Rectal smooth muscle tissue (tissue), 1 donor: ENCODE measurements around the gene CCDC38.
"Not testable (repeated sequence)": the region's sequence is repeated elsewhere in the genome, so short reads cannot be mapped to it uniquely, and the experiment has no call there.

Experiments used
- H3K27ac ChIP-seq: one replicate; pipeline ENCODE4 v1.7.0; 2013; ENCODE audit warnings: low read depth, low read length, inconsistent platforms
- H3K27me3 ChIP-seq: one replicate; pipeline ENCODE4 v1.7.0; 2013; ENCODE audit warnings: low read length; ENCODE audit not compliant: control insufficient read depth, insufficient read depth
- H3K36me3 ChIP-seq: one replicate; pipeline ENCODE4 v1.7.0; 2013; ENCODE audit warnings: low read length; ENCODE audit not compliant: control insufficient read depth, insufficient read depth
- H3K4me1 ChIP-seq: one replicate; pipeline ENCODE4 v1.7.0; 2013; ENCODE audit warnings: low read length; ENCODE audit not compliant: control insufficient read depth, insufficient read depth
- H3K4me3 ChIP-seq: one replicate; pipeline ENCODE4 v1.7.0; 2013; ENCODE audit warnings: low read length
- H3K9ac ChIP-seq: one replicate; pipeline ENCODE4 v1.7.0; 2013; ENCODE audit warnings: low read length

The CCDC38 gene

DNA sequence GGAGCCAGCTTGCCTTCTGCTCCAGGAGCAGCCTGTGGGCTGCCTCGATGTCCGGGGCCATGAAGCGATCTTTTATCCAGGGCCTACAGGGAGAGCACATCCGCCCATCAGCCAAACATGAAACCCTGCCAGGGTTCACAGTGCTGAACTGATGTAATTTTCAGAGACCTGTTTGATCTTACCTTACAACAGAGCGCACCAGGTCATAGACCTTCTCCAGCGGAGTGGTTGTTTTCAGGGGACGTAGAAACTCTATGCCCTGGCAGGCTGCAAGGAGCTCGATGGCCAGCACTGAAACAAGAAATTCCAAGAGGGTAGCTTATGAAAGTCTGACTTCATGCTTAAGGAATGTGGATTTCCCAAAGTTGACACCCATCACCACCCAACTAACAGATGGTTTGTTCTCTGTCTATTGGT is 34.0 kb upstream of the CCDC38 start:
- Histone ChIP-seq H3K4me1 (no peaks in the 10 kb centered on the region), H3K27me3 (no peaks in the 10 kb centered on the region), H3K9ac (no peak overlapping the region), H3K27ac (no peak overlapping the region), H3K4me3 (no peak overlapping the region), H3K36me3 (no peaks in the 10 kb centered on the region)

DNA sequence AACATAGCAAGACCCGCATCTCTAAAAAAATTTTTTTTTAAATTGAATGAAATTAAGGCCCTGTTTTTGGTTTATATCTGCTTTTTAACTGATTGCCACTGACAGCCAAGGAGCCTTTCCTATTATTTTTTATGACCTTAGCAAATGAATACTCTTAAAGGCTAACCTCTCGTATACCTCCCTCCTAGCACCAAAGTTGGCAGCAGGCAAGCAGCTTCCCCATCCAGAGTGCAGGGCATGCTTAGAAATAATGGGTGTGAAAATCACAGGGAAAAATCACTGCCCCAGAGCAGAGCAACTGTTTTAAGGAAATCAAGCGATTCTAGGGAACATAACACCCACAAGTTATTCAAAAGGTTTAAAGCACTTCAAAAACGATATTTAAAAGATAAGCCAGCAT is 33.1 kb upstream of the CCDC38 start:
- Histone ChIP-seq H3K27me3 (no peaks in the 10 kb centered on the region), H3K27ac (no peak overlapping the region), H3K4me1 (no peaks in the 10 kb centered on the region), H3K4me3 (no peak overlapping the region), H3K36me3 (no peaks in the 10 kb centered on the region), H3K9ac (no peak overlapping the region)

GRCh38 chr12:95974358-95974757 is 31.9 kb upstream of the CCDC38 start:
- no peaks in the 10 kb centered on the region for H3K4me1 ChIP-seq
- H3K4me3 ChIP-seq = no peak overlapping the region
- no peaks in the 10 kb centered on the region for H3K27me3 ChIP-seq
- no peaks in the 10 kb centered on the region for H3K36me3 ChIP-seq
- no peak overlapping the region for H3K27ac ChIP-seq
- no peak overlapping the region for H3K9ac ChIP-seq

DNA sequence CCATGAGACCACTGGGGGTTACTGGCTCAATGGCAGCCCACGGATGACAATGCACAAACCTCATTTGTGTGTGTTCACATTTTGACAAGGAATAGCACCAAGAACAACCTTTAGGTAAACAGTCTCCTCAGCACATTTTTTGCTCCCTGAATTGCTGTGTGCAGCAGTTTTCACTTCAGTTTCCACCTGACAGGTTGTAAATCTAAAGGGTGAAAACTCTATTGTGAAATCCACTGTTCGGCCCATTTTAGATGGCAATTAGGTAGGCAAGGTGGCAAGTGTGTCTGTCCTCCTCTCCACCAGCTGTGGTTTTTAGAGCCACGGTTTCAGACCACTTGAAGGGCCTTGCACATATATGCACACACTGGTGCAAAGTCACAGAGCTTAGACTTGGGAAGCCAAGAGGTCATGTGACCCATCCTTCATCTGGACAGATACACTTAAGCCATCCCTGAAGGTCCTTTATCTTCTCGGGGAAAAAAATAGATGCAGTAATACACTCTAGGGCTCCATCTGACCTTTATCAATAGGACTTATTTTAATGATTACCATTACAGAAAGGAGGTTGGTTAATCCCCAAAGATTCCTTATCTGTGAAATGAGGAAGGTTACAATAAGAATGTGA is 30.5 kb upstream of the CCDC38 start:
- Histone ChIP-seq H3K4me1 (no peaks in the 10 kb centered on the region), H3K27ac (no peak overlapping the region), H3K27me3 (no peaks in the 10 kb centered on the region), H3K9ac (no peak overlapping the region), H3K36me3 (no peaks in the 10 kb centered on the region), H3K4me3 (no peak overlapping the region)

DNA sequence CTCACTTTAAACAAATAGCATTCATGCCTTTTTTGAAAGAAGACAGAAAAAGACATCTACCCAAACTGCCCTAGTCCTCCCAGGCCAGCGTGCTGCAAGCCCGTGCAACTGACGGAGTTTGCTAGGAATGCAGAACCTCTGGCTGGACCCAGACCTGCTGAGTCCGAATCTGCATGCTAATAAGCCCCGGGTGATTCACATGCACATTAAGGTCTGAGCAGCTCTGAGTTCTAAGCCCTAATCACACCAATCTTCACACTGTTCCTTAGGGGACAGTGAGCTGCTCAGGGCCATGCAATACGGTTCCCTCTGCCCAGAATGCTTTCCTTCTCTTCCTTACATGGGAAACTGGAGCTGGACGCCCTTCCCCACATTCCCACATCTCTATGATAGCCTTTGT is 28.5 kb upstream of the CCDC38 start:
- Histone ChIP-seq H3K9ac (no peak overlapping the region), H3K4me3 (no peak overlapping the region), H3K36me3 (no peaks in the 10 kb centered on the region), H3K27me3 (no peaks in the 10 kb centered on the region), H3K4me1 (no peaks in the 10 kb centered on the region), H3K27ac (no peak overlapping the region)

- not testable (repeated sequence) for H3K9ac ChIP-seq, H3K27ac ChIP-seq, H3K36me3 ChIP-seq, H3K27me3 ChIP-seq, H3K4me3 ChIP-seq, H3K4me1 ChIP-seq
Observed at GRCh38 chr12:95969116-95969515, 26.7 kb upstream of the CCDC38 start.

GRCh38 chr12:95967301-95967700 is 24.9 kb upstream of the CCDC38 start:
- Histone ChIP-seq H3K4me3 (no peak overlapping the region), H3K4me1 (no peaks in the 10 kb centered on the region), H3K27ac (no peak overlapping the region)

DNA sequence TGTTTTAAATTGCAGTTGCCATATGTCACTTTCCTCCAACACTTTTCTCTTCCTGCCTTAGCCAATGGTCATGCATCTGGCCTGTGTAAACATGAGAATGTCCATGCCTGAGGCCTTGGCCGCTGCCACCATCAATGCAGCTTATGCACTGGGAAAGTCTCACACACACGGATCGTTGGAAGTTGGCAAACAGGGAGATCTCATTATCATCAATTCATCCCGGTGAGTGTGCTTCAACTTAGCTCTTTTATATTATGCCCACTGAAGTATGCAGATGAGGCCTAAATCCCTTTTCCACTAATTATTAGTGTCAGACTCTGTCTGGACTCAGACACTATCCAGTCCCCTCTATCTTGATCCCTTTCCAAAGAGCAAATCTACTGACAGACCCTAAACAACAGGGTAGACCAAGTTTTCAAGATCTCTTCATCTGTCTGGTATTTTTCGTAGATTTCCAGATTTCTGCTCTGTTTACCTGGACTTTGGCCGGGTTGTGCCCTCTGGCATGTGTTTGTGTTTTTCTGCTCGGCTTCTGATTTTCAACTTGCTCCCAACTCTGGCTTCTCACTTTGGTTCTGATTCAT is 24.0 kb upstream of the CCDC38 start:
- Histone ChIP-seq H3K9ac (no peak overlapping the region), H3K27ac (no peak overlapping the region), H3K4me1 (no peaks in the 10 kb centered on the region), H3K27me3 (no peaks in the 10 kb centered on the region), H3K4me3 (no peak overlapping the region), H3K36me3 (no peaks in the 10 kb centered on the region)

More at GRCh38 chr12:95967301-95967700, 24.9 kb upstream of the CCDC38 start:
- H3K27me3 ChIP-seq = no peaks in the 10 kb centered on the region
- H3K9ac ChIP-seq = no peak overlapping the region
- no peaks in the 10 kb centered on the region for H3K36me3 ChIP-seq

- no peak overlapping the region for H3K27ac ChIP-seq
- H3K4me1 ChIP-seq = no peaks in the 10 kb centered on the region
- H3K36me3 ChIP-seq = no peaks in the 10 kb centered on the region
- H3K4me3 ChIP-seq = no peak overlapping the region
- H3K9ac ChIP-seq = no peak overlapping the region
- H3K27me3 ChIP-seq = no peaks in the 10 kb centered on the region
Observed at GRCh38 chr12:95963096-95963495, 20.7 kb upstream of the CCDC38 start.

- H3K9ac ChIP-seq = no peak overlapping the region
- no peak overlapping the region for H3K27ac ChIP-seq
- no peaks in the 10 kb centered on the region for H3K27me3 ChIP-seq
- H3K4me1 ChIP-seq = no peaks in the 10 kb centered on the region
- no peak overlapping the region for H3K4me3 ChIP-seq
- H3K36me3 ChIP-seq = no peaks in the 10 kb centered on the region
Observed at GRCh38 chr12:95962222-95962621, 19.8 kb upstream of the CCDC38 start.

- no peak overlapping the region for H3K9ac ChIP-seq
- H3K27ac ChIP-seq = no peak overlapping the region
- H3K36me3 ChIP-seq = no peaks in the 10 kb centered on the region
- H3K27me3 ChIP-seq = no peaks in the 10 kb centered on the region
- no peaks in the 10 kb centered on the region for H3K4me1 ChIP-seq
- no peak overlapping the region for H3K4me3 ChIP-seq
Observed at GRCh38 chr12:95960241-95960640, 17.8 kb upstream of the CCDC38 start.

DNA sequence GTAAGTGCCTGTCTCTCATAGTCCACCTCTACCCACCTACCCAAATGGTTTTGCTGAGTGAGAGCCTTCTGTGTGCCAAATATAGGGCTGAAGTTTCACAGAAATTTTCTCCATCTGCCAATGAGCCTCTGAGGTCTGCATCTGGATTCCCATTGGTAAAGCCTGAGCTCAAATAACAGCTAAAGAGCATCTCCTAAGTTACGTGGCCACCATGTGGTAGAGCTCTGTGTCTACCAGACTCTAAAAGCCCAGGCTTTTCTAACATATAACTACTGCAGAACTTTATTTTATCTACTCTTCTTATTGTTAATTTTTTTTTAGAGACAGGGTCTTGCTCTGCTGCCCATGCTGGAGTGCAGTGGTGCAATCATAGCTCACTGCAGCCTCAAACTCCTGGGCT is 16.7 kb upstream of the CCDC38 start:
- no peaks in the 10 kb centered on the region for H3K36me3 ChIP-seq
- no peak overlapping the region for H3K27ac ChIP-seq
- no peaks in the 10 kb centered on the region for H3K4me1 ChIP-seq

GRCh38 chr12:95956557-95957145 is 14.2 kb upstream of the CCDC38 start:
- H3K4me1 ChIP-seq = no peaks in the 10 kb centered on the region
- H3K4me3 ChIP-seq = no peak overlapping the region
- no peaks in the 10 kb centered on the region for H3K27me3 ChIP-seq
- H3K27ac ChIP-seq = no peak overlapping the region
- H3K36me3 ChIP-seq = no peaks in the 10 kb centered on the region
- H3K9ac ChIP-seq = no peak overlapping the region

More for the DNA sequence above, 16.7 kb upstream of the CCDC38 start:
- no peak overlapping the region for H3K9ac ChIP-seq
- H3K27me3 ChIP-seq = no peaks in the 10 kb centered on the region
- no peak overlapping the region for H3K4me3 ChIP-seq
